ENCODE results near the gene COL13A1. TPM values are rescaled to one million over a fixed set of nuclear protein-coding genes. Genes with fewer than 3 reads are reported as not detected.

COL13A1 gene
- total RNA-seq, 1 experiment from 2014 or later = 3.6 TPM

- H3T11ph ChIP-seq (ENCODE audit: low read length) = no peak overlapping the region
- H3K79me2 ChIP-seq (ENCODE audit: insufficient read depth, low read length) = no peaks in the 10 kb centered on the region
- peak overlapping the region in 1 of 2 experiments; percentile 46; a peak in 2 of 5 replicates for H3K4me3 Mint-ChIP-seq
- H3K14ac ChIP-seq (ENCODE audit: insufficient read depth, low read length) = 0 out of 2 replicates have a peak overlapping the region, but pooled peaks have one; percentile 26
- no peak overlapping the region for H3K27ac ChIP-seq (ENCODE audit: insufficient read length, low read depth, low read length)
- TF ChIP-seq CTCF (conservative IDR thresholded peaks at IDR 0.05) = no peak
- no peak overlapping the region for H3K4me2 ChIP-seq (ENCODE audit: insufficient read depth, insufficient read length, low read length)
- H3K4me1 ChIP-seq (ENCODE audit: insufficient read depth, low read length) = peaks cover 41% of the 10 kb centered on the region
- peak overlapping the region in 2 of 3 experiments; percentile 49 to 70; a peak in 2 of 7 replicates for H3K27ac Mint-ChIP-seq
- no peak overlapping the region for H3K56ac ChIP-seq (ENCODE audit: insufficient read length, low read depth, low read length)
- H2BK5ac ChIP-seq (ENCODE audit: insufficient read length, low read length) = no peak overlapping the region
- H3K9me3 Mint-ChIP-seq = no peaks in the 10 kb centered on the region
- no peak overlapping the region for H3K23ac ChIP-seq (ENCODE audit: insufficient read length, low read depth, low read length)
- H2AK5ac ChIP-seq (ENCODE audit: insufficient read length, low read length) = no peak overlapping the region
- H2BK12ac ChIP-seq (ENCODE audit: insufficient read length, low read depth, low read length) = no peak overlapping the region
- H3K27me3 Mint-ChIP-seq (ENCODE audit: low read depth) = peaks cover 9% of the 10 kb centered on the region
- H3K23me2 ChIP-seq (ENCODE audit: insufficient read length, low read depth, low read length, poor library complexity, severe bottlenecking) = peaks cover 2% of the 10 kb centered on the region
- H2BK120ac ChIP-seq (ENCODE audit: low read depth, low read length, poor library complexity, severe bottlenecking) = no peak overlapping the region
- H3K18ac ChIP-seq (ENCODE audit: insufficient read length, low read depth, low read length) = no peak overlapping the region
- no peak overlapping the region for H4K91ac ChIP-seq (ENCODE audit: insufficient read length, low read depth, low read length)
- DNase-seq = no peak
- H3K9me3 ChIP-seq (ENCODE audit: control insufficient read depth, low read depth, low read length) = no peaks in the 10 kb centered on the region
- H4K5ac ChIP-seq (ENCODE audit: insufficient read length, low read depth, low read length) = no peak overlapping the region
- no CpG with 5 or more reads among the region's 3 CpGs for WGBS (ENCODE audit: extremely low coverage, insufficient read length, low lambda C conversion rate)
- no peak overlapping the region for H3K9ac ChIP-seq (ENCODE audit: extremely low read depth, insufficient read length, low read length)
- no peaks in the 10 kb centered on the region for H3K79me1 ChIP-seq (ENCODE audit: insufficient read depth, low read depth, low read length, poor library complexity, severe bottlenecking)
- peak overlapping the region; percentile 33; the same call in 1 of the 2 replicates for H2BK15ac ChIP-seq (ENCODE audit: low read depth, low read length)
- H2AFZ ChIP-seq (ENCODE audit: low read length) = no peak overlapping the region
- no peaks in the 10 kb centered on the region for H4K20me1 ChIP-seq (ENCODE audit: control insufficient read depth, insufficient read depth, insufficient read length)
- no peak overlapping the region for H4K8ac ChIP-seq (replicated peaks; ENCODE audit: insufficient read length, low read depth, low read length)
- no peak overlapping the region for H2BK20ac ChIP-seq (ENCODE audit: low read depth, low read length, poor library complexity, severe bottlenecking)
- no peaks in the 10 kb centered on the region for H3K36me3 Mint-ChIP-seq (ENCODE audit: insufficient read depth in 1 of 3, low read depth in 3 of 3)
- peaks cover 89 to 94% of the 10 kb centered on the region in 2 experiments for H3K4me1 Mint-ChIP-seq
- no peaks in the 10 kb centered on the region; the same call in 1 of the 2 replicates for H3K27me3 ChIP-seq (ENCODE audit: insufficient read depth, low read length)
- H3K4ac ChIP-seq (ENCODE audit: low read depth, low read length) = no peak overlapping the region
These were observed 67.7 kb downstream of the COL13A1 start for GRCh38 chr10:69869291-69869961.

Data from H9 (cell line).